Activated CD4-positive, CD25-positive, alpha-beta regulatory T cell treated with anti-CD3 and anti-CD28 coated beads, Interleukin-2, amount 50 U/mL, for 16 hours (primary cell): ENCODE results near the gene FBXO24.

Experiments used
- DNase-seq: peaks from one replicate; pipeline ENCODE4 v3.0.0-alpha.2; 2020; ENCODE audit warnings: low read depth, low spot score

FBXO24 gene

DNA sequence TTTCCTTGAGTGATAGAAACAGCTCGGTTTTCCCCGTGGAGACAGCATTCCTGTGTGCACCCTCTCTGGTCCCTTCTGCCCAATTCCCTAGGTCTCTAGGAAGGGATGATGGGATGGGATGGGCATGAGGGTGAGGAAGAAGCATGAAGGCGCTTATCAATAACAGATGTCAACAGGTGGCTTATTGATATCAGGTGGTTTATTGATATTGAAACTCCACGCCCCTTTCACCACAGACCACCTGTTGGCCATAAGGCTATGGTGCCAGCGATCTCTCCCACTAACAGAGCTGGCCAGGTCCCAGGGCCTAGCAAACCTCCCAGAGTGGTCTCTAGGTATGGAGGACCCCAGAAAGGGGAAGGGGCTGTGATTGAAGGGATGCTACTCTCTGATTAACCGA is 34.1 kb downstream of the FBXO24 start:
- no peak for DNase-seq

DNA sequence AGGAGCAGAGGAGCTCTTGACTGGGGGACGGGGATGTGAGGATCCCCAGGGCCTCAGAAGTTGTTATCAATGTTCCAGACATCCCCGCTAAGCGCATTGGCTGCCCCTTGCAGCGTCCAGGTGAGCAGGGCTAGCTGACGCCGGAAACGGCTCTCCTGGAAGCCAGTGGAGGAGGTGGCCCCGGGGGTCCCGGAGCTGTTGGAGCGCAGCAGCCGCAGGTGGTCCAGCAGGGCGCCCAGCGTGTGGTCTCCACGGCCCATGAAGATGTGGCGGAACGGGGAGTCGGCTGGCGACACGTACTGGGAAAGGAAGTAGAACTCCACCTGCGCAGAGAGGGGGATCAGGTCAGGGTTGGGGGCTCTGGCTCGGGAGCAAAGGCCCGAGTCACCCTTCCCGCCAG is 34.7 kb downstream of the FBXO24 start:
- no peak for DNase-seq

DNA sequence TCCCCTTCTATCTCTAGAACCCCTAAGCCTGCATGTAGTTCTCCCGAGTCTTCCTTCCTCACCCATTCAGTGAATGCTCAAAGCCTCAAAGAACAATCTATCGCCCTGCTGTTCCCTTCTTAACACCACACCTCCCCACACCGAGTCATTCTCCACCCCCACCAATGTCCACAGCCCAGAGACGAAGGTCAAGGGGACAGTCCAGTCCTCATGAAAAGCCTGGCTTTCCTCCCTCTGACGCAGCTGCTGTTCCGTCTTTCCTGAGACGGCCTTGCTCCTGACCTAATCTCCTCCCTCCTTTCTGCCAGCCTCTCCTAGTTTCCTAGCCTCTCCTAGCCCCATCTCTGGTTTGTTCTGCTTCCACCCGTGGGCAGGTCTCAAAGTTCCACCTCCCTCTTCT is 35.4 kb downstream of the FBXO24 start:
- DNase-seq, result no peak

DNA sequence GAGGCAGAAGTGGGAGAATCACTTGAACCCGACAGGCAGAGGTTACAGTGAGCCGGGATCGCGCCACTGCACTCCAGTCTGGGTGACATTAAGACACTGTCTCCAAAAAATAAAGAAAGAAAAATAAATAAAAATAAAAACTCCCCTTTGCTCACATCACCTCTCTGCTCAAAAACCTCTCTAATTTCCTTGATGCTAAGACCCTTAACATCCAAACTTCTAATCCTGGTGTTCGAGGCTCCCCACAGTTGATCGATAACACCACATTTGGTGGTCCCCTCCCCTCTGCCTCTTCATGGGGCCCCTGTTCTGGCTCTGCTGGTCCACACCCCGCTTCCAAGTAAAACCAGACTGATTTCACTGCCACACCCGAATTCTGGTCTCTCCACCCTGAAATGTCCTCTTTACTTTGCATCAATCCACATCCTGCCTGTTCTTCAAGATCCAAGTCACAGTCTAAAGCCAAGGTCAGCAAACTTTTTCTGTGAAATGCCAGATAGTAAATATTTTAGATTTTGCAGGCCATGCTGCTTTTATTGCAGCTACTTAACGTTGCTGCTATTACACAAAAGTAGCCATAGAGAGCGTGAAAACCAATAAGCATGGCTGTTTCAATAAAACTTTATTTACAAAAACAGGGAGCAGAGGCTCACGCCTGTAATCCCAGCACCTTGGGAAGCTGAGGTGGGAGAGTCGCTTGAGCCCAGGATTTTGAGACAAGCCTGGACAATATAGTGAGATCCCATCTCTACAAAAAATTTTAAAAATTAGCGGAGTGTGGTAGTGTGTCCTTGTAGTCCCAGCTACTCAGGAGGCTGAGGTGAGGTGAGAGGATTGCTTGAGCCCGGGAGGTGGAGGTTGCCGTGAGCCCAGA is 38.1 kb downstream of the FBXO24 start:
- DNase-seq, result no peak

- no peak for DNase-seq
Observed at GRCh38 chr7:100626055-100626454, 39.9 kb downstream of the FBXO24 start.

GRCh38 chr7:100626530-100627237 is 40.6 kb downstream of the FBXO24 start:
- peak; percentile 61 for DNase-seq

DNA sequence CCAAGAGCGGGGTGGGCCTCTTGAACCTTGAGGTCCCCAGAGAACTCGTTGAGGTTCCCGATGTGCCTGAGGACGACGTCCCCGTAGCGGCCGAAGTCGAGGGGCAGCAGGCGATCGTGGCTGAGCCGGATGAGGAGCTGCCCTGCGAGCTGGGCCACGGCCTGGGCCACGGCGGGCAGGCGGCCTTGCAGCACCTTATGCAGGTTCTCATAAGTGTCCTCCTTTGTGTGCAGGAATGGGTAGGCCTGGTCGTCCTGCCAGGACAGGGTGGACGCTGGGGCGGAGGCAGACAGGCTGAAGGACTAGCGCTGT is 41.1 kb downstream of the FBXO24 start:
- no peak for DNase-seq

DNA sequence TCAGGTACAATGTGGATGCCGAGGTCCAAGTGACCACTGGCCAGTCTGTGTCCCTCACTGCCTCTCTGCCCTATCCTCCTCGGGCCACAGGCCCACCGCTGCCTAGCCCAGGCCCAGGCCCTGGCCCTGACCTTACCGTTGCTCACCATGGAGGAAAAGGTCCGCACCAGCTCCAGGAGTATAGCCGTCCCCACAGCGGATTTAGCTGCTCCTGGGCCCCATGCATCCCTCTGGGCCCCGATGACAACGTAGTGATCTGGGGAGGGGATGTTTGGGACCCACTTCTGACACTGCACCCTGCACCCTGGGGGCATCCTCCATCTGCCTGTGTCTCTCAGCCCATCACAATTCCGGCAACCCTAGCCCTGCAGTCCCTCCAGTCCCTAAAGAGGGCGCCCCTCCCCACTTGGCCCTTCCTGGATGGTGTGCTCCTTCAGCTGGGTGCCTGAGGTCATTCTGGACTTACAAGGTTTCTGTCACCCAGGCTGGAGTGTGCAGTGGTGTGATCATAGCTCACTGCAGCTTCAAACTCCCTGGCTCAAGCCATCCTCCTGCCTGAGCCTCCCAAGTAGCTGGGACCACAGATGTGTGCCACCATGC is 43.1 kb downstream of the FBXO24 start:
- no peak for DNase-seq

GRCh38 chr7:100630066-100630465 is 43.9 kb downstream of the FBXO24 start:
- no peak for DNase-seq

- no peak for DNase-seq
Observed at GRCh38 chr7:100632951-100633717, 47.0 kb downstream of the FBXO24 start.

GRCh38 chr7:100639995-100640516 is 53.9 kb downstream of the FBXO24 start:
- DNase-seq, result no peak

- no peak for DNase-seq
Observed at GRCh38 chr7:100640517-100641440, 54.7 kb downstream of the FBXO24 start.

DNA sequence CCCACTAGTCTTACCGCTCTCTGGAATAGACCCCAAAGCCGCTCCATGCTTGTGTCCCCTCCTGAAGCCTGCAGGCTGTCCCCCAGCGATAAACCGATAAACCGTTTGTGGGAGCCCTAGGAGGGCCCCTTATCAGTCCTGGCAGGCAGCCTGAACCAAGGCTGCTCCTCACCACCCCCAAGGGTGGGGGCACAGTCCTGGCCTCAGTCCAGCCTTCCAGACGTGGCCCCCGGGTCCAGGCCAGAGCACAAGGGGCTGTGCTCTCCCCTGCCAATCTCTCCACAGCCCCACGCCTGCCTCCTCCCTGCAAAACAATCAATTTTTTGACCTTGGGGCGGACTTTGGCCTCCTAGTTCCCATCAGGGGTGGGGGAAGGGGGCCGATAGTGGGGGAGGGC is 55.3 kb downstream of the FBXO24 start, which contains the start of gene TFR2:
Gene TFR2 (minus strand): TSS at position 90 of the 397 bp plus-strand sequence. CDS start 43 bp downstream, at position 47.
- no peak for DNase-seq

DNA sequence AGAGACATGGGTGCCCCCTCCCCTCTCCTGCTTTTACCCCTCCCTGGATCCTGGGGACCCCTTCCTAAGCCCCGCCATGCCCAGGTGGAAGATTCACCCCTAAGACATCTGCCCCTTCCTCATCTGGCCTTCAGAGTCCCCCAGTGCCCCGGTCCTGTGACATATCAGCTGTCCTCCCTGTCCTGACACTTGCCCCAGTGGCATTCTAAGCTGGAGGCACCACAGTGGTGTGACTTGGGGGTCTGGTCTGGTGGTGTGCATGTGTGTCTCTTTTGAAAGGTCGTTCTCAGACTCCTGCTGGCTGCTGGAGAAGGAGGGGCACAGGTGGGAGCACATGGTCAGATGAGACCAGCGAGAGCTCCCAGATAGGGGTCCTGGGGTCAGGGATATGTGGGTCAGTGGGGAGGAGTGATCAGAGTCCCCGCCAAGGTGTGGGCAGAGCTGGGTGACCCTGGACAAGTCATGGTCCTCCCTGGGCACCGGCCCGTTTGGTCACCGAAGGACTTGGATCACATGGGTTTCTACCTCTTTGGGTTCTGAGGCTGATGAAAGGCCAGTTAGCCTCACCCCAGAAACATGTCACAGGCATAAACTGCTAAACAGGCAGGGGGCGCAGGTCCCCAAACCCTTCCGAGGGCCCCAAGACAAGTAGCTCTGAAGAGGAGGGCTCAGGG is 55.9 kb downstream of the FBXO24 start:
- DNase-seq, result no peak

DNA sequence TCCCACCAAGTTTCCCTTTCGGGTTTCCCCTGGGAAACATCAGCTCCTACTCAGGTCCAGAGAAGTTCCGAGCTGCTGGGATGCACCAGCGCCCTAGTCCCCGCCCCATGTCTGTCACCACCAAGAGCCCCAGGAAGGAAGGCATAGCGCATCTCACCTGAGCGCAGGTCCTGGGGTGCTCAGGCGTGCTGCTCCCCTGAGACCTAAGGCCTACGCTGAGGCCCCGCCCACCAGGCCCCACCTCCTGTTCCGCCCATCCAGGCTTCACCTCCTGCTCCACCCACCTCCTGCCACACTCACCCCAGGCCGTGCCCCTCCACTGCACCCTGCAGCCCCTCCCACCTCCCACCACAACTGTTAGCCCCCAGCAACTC is 56.4 kb downstream of the FBXO24 start:
- no peak for DNase-seq

- DNase-seq, result no peak
Observed at GRCh38 chr7:100649826-100650565, 63.9 kb downstream of the FBXO24 start.
